GM21619 (cell line): Measurements from ENCODE around the gene PIF1.
"Not testable (repeated sequence)": the region's sequence is repeated elsewhere in the genome, so short reads cannot be mapped to it uniquely, and the experiment has no call there.

Experiments
- ATAC-seq: cut with Tn5 transposase; IDR thresholded peaks from one replicate; pipeline ENCODE4 v1.9.1; 2021; ENCODE audit not compliant: unreplicated experiment

PIF1 gene

DNA sequence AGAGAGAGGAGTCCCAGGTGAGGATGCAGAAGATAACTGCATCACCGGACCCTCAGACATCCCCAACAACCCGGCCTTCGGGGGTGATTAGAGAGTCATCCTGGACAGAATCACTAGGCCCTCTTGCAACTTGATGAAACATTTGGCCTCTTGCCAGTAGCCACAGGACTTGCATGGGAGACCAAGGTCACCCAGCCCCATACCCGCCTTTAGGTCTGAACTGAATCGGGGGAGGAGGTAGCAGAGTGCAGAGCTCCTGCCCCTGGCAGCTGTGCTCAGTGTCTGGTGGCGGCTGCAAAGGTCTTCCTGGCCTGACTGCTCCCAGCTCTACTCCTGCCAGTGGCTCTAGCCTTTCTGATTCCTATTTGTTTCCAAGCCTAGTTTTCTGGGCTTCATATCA, 12.4 kb downstream of the PIF1 start:
- no peak for ATAC-seq

DNA sequence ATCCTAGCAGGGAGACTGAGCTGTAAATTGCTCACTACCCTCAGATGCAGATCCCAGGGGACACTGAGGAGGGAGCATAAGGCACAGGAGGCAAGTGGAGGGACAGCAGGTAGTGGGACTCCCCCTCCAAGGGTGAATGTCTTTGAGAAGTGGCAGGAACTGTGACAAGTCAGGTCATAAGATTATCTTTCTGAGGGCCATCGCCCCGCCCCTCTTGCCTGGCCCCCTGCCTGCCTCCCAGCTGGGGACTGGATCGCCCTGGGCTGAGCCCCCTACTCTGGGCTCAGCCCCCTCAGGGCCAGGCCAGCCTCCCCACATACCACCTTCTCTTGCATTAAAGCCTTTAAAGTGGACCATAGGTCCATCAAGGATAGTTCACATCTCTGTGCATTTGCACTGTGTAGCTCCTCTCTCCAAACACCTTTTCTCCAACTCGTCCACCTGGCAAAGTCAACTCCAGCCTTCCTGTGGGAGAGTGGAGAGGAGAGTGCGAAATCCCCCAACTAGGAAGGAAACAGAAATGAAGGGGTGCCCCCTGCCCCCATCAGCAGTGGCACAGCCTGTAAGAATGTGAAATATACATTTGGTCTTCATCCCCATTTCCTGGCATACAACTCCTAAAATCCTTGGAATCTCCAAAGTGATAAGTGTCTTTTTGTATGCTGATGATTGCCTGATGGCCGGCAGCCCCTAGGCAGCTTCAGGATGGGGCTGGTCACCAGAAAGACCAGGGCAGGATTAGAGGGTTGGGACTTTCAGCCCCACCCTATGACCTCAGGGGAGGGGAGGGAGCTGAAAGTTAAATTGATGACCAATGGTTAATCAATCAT, 14.7 kb downstream of the PIF1 start:
- no peak for ATAC-seq

- no peak for ATAC-seq
Observed at GRCh38 chr15:64809649-64810496, 15.6 kb downstream of the PIF1 start.

- no peak for ATAC-seq
Observed at GRCh38 chr15:64808785-64809453, 16.5 kb downstream of the PIF1 start.

GRCh38 chr15:64807751-64808222, 17.7 kb downstream of the PIF1 start:
- ATAC-seq = no peak

GRCh38 chr15:64807051-64807749, 18.2 kb downstream of the PIF1 start:
- ATAC-seq = no peak

- ATAC-seq = no peak
Observed at GRCh38 chr15:64806509-64806908, 18.9 kb downstream of the PIF1 start.

GRCh38 chr15:64804619-64805018, 20.8 kb downstream of the PIF1 start:
- ATAC-seq = no peak

DNA sequence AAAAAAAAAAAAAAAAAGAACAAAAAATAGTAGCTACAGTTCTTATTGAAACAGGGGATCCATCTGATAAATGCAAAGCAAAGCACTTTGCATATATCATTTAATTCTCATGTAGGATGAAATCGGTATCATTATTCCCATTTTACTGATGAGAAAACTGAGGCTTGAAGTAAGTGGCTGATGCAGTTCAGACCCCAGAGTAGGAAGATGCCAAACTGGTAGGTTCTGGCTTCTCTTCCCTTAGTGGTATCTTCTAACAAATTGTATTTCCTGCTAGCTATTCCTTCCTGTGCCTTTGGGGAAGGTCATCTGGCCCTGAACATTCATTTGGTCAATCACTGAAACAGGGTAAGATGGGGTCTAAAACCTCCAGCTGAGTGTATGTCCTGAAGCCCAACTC, 21.9 kb downstream of the PIF1 start:
- ATAC-seq = no peak

DNA sequence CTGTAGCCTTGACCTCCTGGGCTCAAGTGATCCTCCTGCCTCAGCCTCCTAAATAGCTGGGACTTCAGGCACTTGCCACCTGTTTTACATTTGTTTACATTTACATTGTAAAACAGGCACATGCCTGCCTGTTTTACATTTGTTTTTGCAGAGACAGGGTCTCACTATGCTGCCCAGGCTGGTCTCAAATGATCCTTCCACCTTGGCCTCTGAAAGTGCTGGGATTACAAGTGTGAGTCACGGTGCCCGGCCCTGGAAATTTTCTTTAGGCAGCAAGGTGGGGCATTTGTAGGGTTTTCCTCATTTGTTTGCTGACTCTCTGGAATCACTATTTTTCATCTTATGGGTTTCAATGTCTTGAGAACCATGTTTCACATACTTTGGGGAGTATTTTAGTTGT, 25.0 kb downstream of the PIF1 start:
- ATAC-seq = no peak

GRCh38 chr15:64798905-64799304, 26.5 kb downstream of the PIF1 start:
- ATAC-seq = not testable (repeated sequence)

- not testable (repeated sequence) for ATAC-seq
Observed at GRCh38 chr15:64795921-64796320, 29.5 kb downstream of the PIF1 start.

GRCh38 chr15:64795299-64795698, 30.1 kb downstream of the PIF1 start:
- ATAC-seq = not testable (repeated sequence)

DNA sequence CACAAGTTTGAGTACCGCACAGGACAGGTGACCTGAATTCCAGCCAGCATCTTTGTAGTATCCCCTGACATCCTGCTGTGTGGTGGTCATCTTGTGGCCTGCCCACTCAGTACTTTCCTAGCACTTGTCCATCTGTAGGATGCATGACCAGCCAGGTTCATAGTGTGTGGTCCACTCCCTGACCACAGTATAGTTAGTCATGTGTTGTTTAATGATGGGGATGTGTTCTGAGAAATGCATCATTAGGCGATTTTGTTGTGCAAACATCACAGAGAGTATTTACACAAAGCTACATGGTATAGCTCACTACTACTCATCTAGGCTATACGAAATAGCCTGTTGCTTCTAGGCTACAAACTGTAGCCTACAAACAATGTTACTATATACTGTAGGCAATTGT, 33.2 kb downstream of the PIF1 start:
- no peak for ATAC-seq

GRCh38 chr15:64791401-64791800, 34.0 kb downstream of the PIF1 start:
- ATAC-seq = no peak

- ATAC-seq = no peak
Observed at GRCh38 chr15:64783796-64784195, 41.7 kb downstream of the PIF1 start.

GRCh38 chr15:64782751-64783150, 42.7 kb downstream of the PIF1 start:
- no peak for ATAC-seq

DNA sequence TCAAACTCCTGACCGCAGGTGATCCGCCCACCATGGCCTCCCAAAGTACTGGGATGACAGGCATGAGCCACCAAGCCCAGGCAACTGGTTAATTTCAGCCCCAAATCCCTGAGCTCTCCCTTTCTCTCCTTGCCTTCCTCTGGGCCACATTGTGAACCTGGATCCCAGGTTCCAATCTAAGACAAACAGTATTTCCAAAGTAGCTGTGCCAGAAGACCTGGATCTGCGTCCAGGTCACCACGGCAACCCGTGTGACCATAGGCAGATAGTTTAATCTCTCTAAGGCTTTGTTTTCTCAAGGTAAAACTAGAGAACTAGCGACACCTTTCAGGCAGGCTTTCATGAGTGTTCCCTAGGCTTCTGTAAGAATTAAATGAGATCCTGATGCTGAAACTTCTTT, 44.1 kb downstream of the PIF1 start:
- ATAC-seq = no peak

GRCh38 chr15:64780600-64781156, 44.8 kb downstream of the PIF1 start:
- no peak for ATAC-seq

GRCh38 chr15:64779630-64780029, 45.8 kb downstream of the PIF1 start:
- no peak for ATAC-seq

DNA sequence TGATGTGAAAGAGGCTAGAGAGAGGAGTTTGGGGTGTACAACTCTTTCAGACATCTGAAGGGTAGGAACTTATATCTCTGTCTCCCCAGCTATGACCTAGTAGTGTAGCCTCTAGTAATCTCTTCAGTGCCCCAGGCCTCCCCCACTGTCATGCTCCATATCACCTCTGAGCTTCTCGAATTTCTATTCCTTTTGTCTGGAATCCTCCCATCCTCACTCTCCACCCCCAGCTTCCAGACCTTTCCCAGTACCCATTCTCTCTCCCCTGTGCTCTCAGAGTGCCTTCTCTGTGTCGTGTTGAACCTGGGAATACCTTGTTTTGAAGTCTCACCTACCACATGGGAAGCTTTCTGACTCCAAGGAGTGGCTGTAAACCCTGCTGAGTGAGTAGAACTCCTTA, 46.4 kb downstream of the PIF1 start:
- ATAC-seq = no peak
